Measurements from ENCODE around the gene RNF41. TPM values are rescaled to one million over a fixed set of nuclear protein-coding genes. Genes with fewer than 3 reads are reported as not detected.
A peak's percentile ranks its signal among the peaks of the same experiment; 100 is the strongest.

Gene RNF41
- total and polyA plus RNA-seq, 2 of the 13 experiments (the other 11 are each of a cell fraction or from before 2014, with no cell fraction given): 27.1 to 39.4 TPM

GRCh38 chr12:56224102-56224701 is 2.5 kb upstream of the RNF41 start, which contains the start of gene NABP2:
Gene NABP2 (plus strand): TSS chr12:56224342. CDS start chr12:56224857, 515 bp downstream.
- CTCF ChIA-PET (ENCODE audit: low intra/inter-chr PET ratio, low total read pairs): interaction anchor here (1.1 to 2.6 kb wide), 6 partner anchors 18 to 105 kb away, joined by 4 to 15 read pairs (median 8); partner anchors contain the start of gene ANKRD52
- 0 out of 2 replicates have a peak, but pooled peaks have one; percentile 40 for TF ChIP-seq ZBTB43 (CRISPR knock-in tag; conservative IDR thresholded peaks at IDR 0.05)
- TF ChIP-seq PREB (CRISPR knock-in tag; IDR thresholded peaks at IDR 0.05): no peak
- no peak for TF ChIP-seq CHD2 (IDR thresholded peaks at IDR 0.05; ENCODE audit: low read depth, low read length)
- TF ChIP-seq SMYD3 (CRISPR knock-in tag; IDR thresholded peaks at IDR 0.05): no peak
- no peak for TF ChIP-seq NR2F6 (IDR thresholded peaks at IDR 0.05)
- TF ChIP-seq NR2F6 (CRISPR knock-in tag; IDR thresholded peaks at IDR 0.05): peak; percentile 59; the same call in 1 of the 2 replicates
- TF ChIP-seq HNF1B (CRISPR knock-in tag; IDR thresholded peaks at IDR 0.05): peak; percentile 81
- TF ChIP-seq HMGXB3 (CRISPR knock-in tag; IDR thresholded peaks at IDR 0.05; ENCODE audit: borderline replicate concordance): no peak; the same call in 1 of the 2 replicates
- TF ChIP-seq ZNF512B (CRISPR knock-in tag; IDR thresholded peaks at IDR 0.05; ENCODE audit: borderline replicate concordance): 0 out of 2 replicates have a peak, but pooled peaks have one; percentile 42
- peak; percentile 72 for TF ChIP-seq ASH2L (IDR thresholded peaks at IDR 0.05; ENCODE audit: insufficient read length, low read depth, low read length)
- no peak for TF ChIP-seq SALL2 (CRISPR knock-in tag; IDR thresholded peaks at IDR 0.05)

More at GRCh38 chr12:56224102-56224701, 2.5 kb upstream of the RNF41 start, which contains the start of gene NABP2:
- Histone ChIP-seq H3K36me3 (replicated peaks in 1 of 2; ENCODE audit: control insufficient read depth in 1 of 2, insufficient read depth in 2 of 2, low read length in 2 of 2) (no peaks in the 10 kb centered on the region; a peak in 1 of 5 replicates), H3K4me3 (replicated peaks in 1 of 3; ENCODE audit: insufficient read depth in 1 of 3, low read depth in 2 of 3, low read length in 3 of 3) (peak within 1 kb of the TSS; percentile 68 to 79 (median 78)), H3K79me2 (ENCODE audit: insufficient read depth, low read length) (peaks cover 12% of the 10 kb centered on the region), H3K9ac (ENCODE audit: insufficient read depth, low read depth, low read length) (peak within 1 kb of the TSS; percentile 68), H2AFZ (ENCODE audit: low read length) (peak within 1 kb of the TSS; percentile 15), H4K20me1 (ENCODE audit: insufficient read depth, low read length) (no peaks in the 10 kb centered on the region), H3K27ac (ENCODE audit: extremely low read length, insufficient read depth, low read length) (peak within 1 kb of the TSS; percentile 26), H3K9me3 (ENCODE audit: low read length) (no peaks in the 10 kb centered on the region), H3K4me2 (ENCODE audit: low read depth, low read length) (peak within 1 kb of the TSS; percentile 95), H3K4me1 (ENCODE audit: insufficient read depth, low read length) (peaks cover 39% of the 10 kb centered on the region), H3K27me3 (ENCODE audit: control insufficient read depth in 1 of 2, insufficient read depth in 2 of 2, low read length in 2 of 2) (no peaks in the 10 kb centered on the region; a peak in 1 of 5 replicates)
- POLR2A ChIA-PET: no interaction called here
- peak; percentile 85 for ATAC-seq
- in situ Hi-C loops (cut with HindIII; ENCODE audit: extremely low pct_ligation_motif_present, low pct_unique_long_range_greater_than_20kb) (loop anchor here (5.0 kb wide), 1 partner anchor 33 kb away; the partner anchor contains the start of gene ANKRD52), intact Hi-C loops (cut with micrococcal nuclease; ENCODE audit: unreplicated experiment) (loop anchor here (1.0 to 5.0 kb wide), 2 partner anchors 31 to 33 kb away; partner anchors contain the start of gene ANKRD52)
- 0% methylated on average over 3 of the region's 41 CpGs for WGBS (ENCODE audit: low lambda C conversion rate)
- no TSS peak for BruUV-seq (replicated peaks)
- DNase-seq (ENCODE audit: low spot score): peak; percentile 92
- peak; percentile 70 for FAIRE-seq

Measured in HepG2 (cell line).